ENCODE measurements around the gene MEA1.

Gene MEA1

GRCh38 chr6:42969934-42970333, 43.8 kb downstream of the MEA1 start:
- DNase-seq, result no peak

- DNase-seq, result no peak
Measured at GRCh38 chr6:42969431-42969830, 44.3 kb downstream of the MEA1 start.

- no peak for DNase-seq
Measured at GRCh38 chr6:42968783-42969182, 45.0 kb downstream of the MEA1 start.

GRCh38 chr6:42968126-42968701, 45.5 kb downstream of the MEA1 start:
- DNase-seq, result no peak

- DNase-seq, result no peak
Measured at GRCh38 chr6:42967228-42967627, 46.5 kb downstream of the MEA1 start.

GRCh38 chr6:42966571-42966970, 47.2 kb downstream of the MEA1 start:
- DNase-seq, result no peak

- no peak for DNase-seq
Measured at GRCh38 chr6:42963855-42964605, 49.7 kb downstream of the MEA1 start.

GRCh38 chr6:42963179-42963854, 50.4 kb downstream of the MEA1 start:
- no peak for DNase-seq

- DNase-seq, result peak in 1 of 3 experiments; percentile 1
Measured at GRCh38 chr6:42962502-42963178, 51.1 kb downstream of the MEA1 start.

GRCh38 chr6:42962096-42962495, 51.6 kb downstream of the MEA1 start:
- DNase-seq, result no peak
